A673 (cell line): ENCODE results near the gene ANO2.

ENCODE experiments used
- EZH2 ChIP-seq: fragments of 200-600 bp; sonication (generic); IDR thresholded peaks from 2 replicates; pipeline ENCODE4 v1.6.1; 2017; ENCODE audit warnings: borderline replicate concordance, low read depth, mild to moderate bottlenecking, mixed read lengths, antibody characterized with exemption, low read length; ENCODE audit not compliant: poor library complexity, severe bottlenecking
- TF ChIP-seq, protein P1 (sequence below): fragments of 300-800, 200-600 bp; sonication (generic); conservative IDR thresholded peaks from 2 replicates; pipeline ENCODE4 v1.5.1; 2017; ENCODE audit warnings: low read depth, mild to moderate bottlenecking, antibody characterized with exemption, low read length, moderate library complexity, mixed read lengths

DNA sequence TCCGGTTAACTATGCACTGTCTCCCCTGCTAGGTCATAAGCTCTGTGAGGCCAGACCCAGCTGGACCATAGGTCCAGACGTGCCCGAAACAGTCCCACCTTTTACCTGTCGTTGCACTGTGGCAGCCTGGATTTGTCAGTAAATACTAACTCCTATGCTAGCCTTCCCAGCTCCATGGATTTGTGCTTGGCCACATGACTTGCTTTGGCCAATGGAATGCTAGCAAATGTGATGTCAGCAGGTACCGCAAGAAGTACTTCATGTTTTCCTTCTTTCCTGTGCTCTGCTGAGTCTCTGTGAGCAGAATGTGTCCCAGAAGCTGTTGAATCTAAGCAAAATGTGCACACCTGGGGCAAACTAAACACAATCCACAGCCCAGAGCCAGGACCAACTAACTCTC is 157.2 kb downstream of the ANO2 start:
- TF ChIP-seq, protein P1, sequence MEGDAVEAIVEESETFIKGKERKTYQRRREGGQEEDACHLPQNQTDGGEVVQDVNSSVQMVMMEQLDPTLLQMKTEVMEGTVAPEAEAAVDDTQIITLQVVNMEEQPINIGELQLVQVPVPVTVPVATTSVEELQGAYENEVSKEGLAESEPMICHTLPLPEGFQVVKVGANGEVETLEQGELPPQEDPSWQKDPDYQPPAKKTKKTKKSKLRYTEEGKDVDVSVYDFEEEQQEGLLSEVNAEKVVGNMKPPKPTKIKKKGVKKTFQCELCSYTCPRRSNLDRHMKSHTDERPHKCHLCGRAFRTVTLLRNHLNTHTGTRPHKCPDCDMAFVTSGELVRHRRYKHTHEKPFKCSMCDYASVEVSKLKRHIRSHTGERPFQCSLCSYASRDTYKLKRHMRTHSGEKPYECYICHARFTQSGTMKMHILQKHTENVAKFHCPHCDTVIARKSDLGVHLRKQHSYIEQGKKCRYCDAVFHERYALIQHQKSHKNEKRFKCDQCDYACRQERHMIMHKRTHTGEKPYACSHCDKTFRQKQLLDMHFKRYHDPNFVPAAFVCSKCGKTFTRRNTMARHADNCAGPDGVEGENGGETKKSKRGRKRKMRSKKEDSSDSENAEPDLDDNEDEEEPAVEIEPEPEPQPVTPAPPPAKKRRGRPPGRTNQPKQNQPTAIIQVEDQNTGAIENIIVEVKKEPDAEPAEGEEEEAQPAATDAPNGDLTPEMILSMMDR: no peak
- TF ChIP-seq EZH2: no peak
